D341Med (cell line): Measurements from ENCODE around the gene ANKRD13A.
"Not testable (repeated sequence)": the region's sequence is repeated elsewhere in the genome, so short reads cannot be mapped to it uniquely, and the experiment has no call there.

Experiments
- DNase-seq: peaks from one replicate; pipeline ENCODE4 v3.0.0; 2012; ENCODE audit warnings: low spot score

The ANKRD13A gene

DNA sequence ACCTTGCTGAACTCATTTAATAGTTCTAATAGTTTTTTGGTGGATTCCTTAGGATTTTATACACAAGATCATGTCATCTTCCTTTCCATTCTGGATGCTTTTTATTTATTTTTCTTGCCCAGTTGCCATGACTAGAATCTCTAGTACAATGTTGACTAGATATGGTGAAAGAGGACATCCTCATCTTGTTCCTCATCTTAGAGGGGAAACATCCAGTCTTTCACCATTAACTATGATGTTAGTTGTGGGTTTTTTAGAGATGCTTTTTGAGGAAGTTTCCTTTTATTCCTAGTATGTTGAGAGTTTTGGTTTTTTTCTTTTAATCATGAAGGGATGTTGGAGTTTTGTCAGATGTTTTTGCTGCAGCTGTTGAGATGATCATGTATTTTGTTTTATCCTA, 8.7 kb downstream of the ANKRD13A start:
- no peak for DNase-seq

DNA sequence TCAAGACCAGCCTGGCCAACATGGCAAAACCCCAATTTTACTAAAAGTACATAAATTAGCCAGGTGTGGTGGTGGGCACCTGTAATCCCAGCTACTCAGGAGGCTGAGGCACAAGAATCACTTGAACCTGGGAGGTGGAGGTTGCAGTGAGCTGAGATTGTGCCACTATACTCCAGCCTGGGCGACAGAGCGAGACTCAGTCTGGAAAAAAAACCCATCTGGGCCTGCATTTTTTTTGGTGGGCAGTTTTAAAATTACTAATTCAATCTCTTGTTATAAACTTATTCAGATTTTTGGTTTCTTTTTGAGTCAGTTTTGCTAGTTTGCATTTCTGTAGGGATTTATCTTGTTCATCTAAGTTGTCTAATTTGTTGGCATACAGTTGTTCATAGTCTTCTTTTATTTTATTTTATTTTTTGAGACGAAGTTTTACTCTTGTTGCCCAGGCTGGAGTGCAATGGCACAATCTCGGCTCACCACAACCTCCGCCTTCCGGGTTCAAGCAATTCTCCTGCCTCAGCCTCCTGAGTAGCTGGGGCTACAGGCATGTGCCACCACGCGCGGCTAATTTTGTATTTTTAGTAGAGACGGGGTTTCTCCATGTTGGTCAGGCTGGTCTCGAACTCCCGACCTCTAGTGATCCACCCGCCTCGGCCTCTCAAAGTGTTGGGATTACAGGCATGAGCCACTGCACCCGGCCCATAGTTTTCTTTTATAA, 9.6 kb downstream of the ANKRD13A start:
- DNase-seq: not testable (repeated sequence)

GRCh38 chr12:110010853-110011723, 11.9 kb downstream of the ANKRD13A start:
- DNase-seq: no peak

DNA sequence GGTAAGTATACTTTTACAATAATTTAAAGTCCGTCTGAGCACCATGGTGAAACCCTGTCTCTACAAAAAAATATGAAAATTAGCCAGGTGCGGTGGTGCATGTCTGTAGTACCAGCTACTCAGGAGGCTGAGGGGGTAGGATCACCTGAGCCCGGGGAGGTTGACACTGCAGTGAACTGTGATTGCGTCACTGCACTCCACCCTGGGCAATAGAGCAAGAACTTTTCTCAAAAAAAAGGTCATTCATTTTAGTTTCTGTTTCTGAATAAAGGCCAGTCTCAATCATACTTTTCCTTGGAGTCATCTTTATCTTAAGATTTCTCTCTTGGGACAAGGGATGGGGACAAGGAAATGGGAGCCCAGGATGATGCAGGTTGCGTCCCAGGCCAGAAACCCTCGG, 12.9 kb downstream of the ANKRD13A start:
- DNase-seq: no peak

- no peak for DNase-seq
These were observed 13.4 kb downstream of the ANKRD13A start for GRCh38 chr12:110012659-110013058.

DNA sequence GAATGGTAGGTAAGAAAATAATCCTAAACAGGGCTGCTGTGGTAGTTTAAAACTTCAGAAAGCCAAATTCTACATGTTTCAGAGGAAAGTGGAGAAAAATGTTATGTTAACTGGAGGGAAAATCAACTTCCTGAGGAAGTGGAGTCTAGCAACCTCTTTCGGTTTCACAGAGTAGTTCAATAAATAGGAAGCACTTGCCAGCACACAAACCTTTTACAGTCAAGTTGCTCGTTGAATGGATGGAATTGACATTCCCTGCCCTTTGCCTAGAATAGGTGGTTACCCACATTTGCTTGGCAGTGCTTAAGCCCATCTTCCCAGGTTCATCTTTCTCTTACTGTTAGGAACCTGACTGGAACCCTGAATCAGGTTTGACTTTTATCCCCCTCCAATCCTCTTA, 15.9 kb downstream of the ANKRD13A start:
- no peak for DNase-seq

- no peak for DNase-seq
These were observed 21.7 kb downstream of the ANKRD13A start for GRCh38 chr12:110020956-110021355.

- no peak for DNase-seq
These were observed 24.1 kb downstream of the ANKRD13A start for GRCh38 chr12:110023059-110023980.

GRCh38 chr12:110024051-110024450, 24.8 kb downstream of the ANKRD13A start:
- no peak for DNase-seq

DNA sequence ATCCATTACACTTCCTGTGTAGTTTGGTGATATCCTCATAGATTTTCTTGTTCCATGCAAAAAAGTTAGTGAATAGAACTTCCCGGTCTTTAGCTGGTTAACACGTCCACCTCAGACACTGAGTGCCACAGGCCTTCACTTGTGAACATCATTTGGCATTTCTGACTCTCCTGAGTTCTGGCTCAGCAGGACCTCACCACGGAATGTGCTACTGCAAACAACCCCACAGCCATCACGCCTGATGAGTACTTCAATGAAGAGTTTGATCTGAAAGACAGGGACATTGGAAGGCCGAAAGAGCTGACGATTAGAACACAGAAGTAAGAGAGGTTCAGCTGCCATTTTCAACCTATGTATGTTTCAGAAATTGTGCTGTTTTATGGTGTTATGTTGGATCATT, 29.1 kb downstream of the ANKRD13A start:
- no peak for DNase-seq

- DNase-seq: no peak
These were observed 30.1 kb downstream of the ANKRD13A start for GRCh38 chr12:110029290-110029815.

DNA sequence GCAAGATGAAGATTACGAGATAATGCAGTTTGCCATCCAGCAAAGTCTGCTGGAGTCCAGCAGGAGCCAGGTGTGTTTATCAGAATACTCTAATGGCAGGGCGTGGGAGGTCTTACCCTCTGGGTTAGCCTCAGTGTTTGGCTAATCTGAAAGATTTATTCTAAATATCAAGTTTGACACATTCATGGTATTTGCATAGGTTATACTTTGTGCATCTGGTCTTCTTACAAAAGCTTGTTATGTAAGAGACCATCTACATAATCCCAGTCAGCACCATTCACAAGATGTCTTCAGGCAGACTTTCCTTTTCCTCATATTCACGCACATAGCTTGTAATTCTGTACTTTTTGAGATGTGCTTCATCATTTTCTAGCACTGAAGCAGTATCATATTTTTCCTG, 34.7 kb downstream of the ANKRD13A start:
- DNase-seq: no peak

GRCh38 chr12:110035534-110036104, 36.4 kb downstream of the ANKRD13A start:
- no peak for DNase-seq

DNA sequence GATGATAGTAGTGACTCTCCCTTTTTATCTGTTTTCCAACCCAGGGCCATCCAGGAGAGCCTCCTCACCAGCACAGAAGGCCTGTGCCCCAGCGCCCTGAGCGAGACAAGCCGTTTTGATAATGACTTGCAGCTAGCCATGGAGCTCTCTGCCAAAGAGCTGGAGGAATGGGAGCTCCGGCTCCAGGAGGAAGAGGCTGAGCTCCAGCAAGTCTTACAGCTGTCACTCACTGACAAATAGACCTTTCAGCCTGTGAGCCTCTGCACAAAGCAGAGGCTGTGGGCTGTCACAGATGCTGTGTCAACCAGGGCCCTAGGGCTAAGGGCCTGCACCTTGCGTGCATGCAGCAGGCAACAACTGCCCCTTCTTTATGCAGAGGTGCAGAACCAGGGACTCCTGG, 38.1 kb downstream of the ANKRD13A start:
- no peak for DNase-seq

DNA sequence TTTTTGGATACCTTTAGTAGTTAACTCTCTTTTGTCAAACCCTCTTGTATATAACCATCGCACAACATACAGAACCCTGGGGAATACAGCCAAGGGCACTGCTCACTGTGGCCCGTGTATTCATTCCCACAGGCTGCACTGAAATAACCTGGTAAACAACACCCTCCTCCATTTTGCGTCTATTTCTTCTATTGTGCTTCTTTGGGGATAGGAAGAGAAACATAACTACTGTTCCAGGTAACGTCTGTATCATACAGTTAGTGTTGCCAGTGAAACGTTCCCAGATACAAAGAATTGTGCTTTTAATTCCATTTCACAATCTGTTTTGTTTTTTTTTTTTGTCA, 39.5 kb downstream of the ANKRD13A start:
- no peak for DNase-seq

DNA sequence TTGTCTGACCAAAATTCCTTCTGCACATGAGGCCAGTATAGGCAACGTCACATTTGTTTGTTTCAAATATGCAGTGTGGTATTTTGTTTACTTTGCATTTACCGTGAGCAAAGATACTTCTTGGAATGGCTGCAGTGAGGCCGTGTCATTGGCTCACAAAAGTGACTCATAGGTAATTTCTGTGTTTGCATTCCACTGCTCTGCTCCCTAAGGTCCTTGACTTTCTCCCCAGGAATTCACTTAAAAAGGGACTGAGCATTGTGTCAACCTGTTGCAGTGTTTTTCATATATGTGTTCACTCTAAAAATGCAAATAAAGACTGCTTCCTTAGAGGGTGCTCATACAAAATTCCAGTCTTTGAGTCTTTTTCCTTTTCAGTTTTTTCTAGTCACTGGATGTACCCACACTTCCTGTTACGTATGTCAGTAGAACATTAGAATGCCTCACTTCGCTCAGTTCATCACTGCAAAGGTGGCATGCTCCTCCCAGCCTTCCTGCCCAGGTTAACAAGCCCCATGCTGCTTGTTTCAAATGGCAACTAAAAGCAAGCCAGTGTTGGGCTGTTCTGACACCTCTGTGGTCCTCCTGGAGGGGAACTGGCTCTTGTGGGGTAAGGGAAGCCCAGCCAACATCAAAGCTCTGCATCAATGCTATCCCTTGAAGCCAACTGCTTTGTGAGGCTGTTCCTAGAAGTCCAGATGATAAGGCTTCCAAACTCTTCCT, 40.0 kb downstream of the ANKRD13A start:
- no peak for DNase-seq

DNA sequence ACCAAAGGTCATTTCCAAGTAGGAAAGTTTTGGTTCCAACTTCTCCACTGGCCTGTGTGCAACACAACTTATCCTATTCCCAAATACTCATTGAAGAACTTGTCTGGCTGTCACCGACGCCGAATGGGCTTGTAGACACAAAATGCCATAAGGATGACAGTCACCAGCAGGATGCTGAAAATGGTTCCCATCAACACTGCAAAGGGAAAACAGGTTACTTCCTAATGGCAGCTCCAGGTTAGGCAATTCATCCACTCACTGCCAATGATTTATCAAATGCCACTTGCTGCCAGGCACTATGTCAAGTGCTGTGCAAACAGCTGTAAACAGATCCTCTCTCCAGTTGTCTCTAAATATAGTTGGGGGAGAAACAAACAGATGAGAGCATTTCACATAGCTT, 43.0 kb downstream of the ANKRD13A start:
- DNase-seq: no peak

- DNase-seq: no peak
These were observed 47.4 kb downstream of the ANKRD13A start for GRCh38 chr12:110046451-110047187.

- no peak for DNase-seq
These were observed 48.2 kb downstream of the ANKRD13A start for GRCh38 chr12:110047297-110047940.
